Muscle of leg (tissue), 11 donors: ENCODE measurements around the gene TAS1R3. TPM values are rescaled to one million over a fixed set of nuclear protein-coding genes. Genes with fewer than 3 reads are reported as not detected.

Source experiments
- DNase-seq: peaks from one replicate; pipeline ENCODE4 v3.0.0; 2013
- H3K27ac ChIP-seq: one replicate; pipeline ENCODE4 v1.5.1; 2013; ENCODE audit warnings: mild to moderate bottlenecking, low read length, control low read depth
- H3K27me3 ChIP-seq: one replicate; pipeline ENCODE4 v1.6.1; 2013; ENCODE audit warnings: low read length; ENCODE audit not compliant: control insufficient read depth, insufficient read depth
- H3K36me3 ChIP-seq: one replicate; pipeline ENCODE4 v1.6.1; 2013; ENCODE audit warnings: low read length; ENCODE audit not compliant: control insufficient read depth, insufficient read depth
- H3K4me1 ChIP-seq: one replicate; pipeline ENCODE4 v1.6.1; 2013; ENCODE audit warnings: low read length; ENCODE audit not compliant: control insufficient read depth, insufficient read depth
- H3K4me3 ChIP-seq: one replicate; pipeline ENCODE4 v1.5.1; 2013; ENCODE audit warnings: low read length, control low read depth
- H3K9me3 ChIP-seq: replicated peaks from 2 replicates; pipeline ENCODE4 v1.6.1; 2013; ENCODE audit warnings: low read depth, low read length; ENCODE audit not compliant: control insufficient read depth
- WGBS: methylation state at CpG from one replicate; pipeline ENCODE4 v1.1.5; 2013; ENCODE audit warnings: missing lambda C conversion rate; ENCODE audit not compliant: insufficient coverage; 5-methylcytosine and 5-hydroxymethylcytosine counted together
- polyA plus RNA-seq, 8 donors: library from polyadenylated mRNA; unstranded; fragments of 120-200 nt; gene quantifications; one replicate each; pipeline versions ENCODE4 v1.2.1 to v1.2.3, GENCODE V29; 2013; ENCODE audit warnings: inconsistent platforms in 1 of 8, low replicate concordance in 1 of 8; ENCODE audit not compliant: insufficient read length in 8 of 8, insufficient read depth in 1 of 8
- total RNA-seq: library from RNA; stranded (reverse); fragments of 120-200 nt; gene quantifications from one replicate; pipeline ENCODE4 v1.2.4, GENCODE V29; 2013

The TAS1R3 gene
- total and polyA plus RNA-seq, 9 donors, result 0.96 to 3.8 (median 2.4) TPM

GRCh38 chr1:1332774-1333480, 1.8 kb downstream of the TAS1R3 start:
- no peak overlapping the region for H3K4me3 ChIP-seq
- no peaks in the 10 kb centered on the region for H3K9me3 ChIP-seq
- H3K36me3 ChIP-seq, result peaks cover 31% of the 10 kb centered on the region
- no peak overlapping the region for H3K27ac ChIP-seq
- WGBS, result 80% methylated on average over 45 of the region's 48 CpGs
- no peak for DNase-seq
- H3K27me3 ChIP-seq, result no peaks in the 10 kb centered on the region
- peaks cover 16% of the 10 kb centered on the region for H3K4me1 ChIP-seq

DNA sequence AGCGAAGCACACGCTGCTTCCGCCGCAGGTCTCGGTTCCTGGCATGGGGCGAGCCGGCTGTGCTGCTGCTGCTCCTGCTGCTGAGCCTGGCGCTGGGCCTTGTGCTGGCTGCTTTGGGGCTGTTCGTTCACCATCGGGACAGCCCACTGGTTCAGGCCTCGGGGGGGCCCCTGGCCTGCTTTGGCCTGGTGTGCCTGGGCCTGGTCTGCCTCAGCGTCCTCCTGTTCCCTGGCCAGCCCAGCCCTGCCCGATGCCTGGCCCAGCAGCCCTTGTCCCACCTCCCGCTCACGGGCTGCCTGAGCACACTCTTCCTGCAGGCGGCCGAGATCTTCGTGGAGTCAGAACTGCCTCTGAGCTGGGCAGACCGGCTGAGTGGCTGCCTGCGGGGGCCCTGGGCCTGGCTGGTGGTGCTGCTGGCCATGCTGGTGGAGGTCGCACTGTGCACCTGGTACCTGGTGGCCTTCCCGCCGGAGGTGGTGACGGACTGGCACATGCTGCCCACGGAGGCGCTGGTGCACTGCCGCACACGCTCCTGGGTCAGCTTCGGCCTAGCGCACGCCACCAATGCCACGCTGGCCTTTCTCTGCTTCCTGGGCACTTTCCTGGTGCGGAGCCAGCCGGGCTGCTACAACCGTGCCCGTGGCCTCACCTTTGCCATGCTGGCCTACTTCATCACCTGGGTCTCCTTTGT, 2.6 kb downstream of the TAS1R3 start:
- H3K4me1 ChIP-seq, result peaks cover 16% of the 10 kb centered on the region
- DNase-seq, result no peak
- no peak overlapping the region for H3K27ac ChIP-seq
- H3K36me3 ChIP-seq, result peaks cover 30% of the 10 kb centered on the region
- no peak overlapping the region for H3K4me3 ChIP-seq
- WGBS, result 84% methylated on average over 36 of the region's 36 CpGs
- no peaks in the 10 kb centered on the region for H3K9me3 ChIP-seq
- H3K27me3 ChIP-seq, result no peaks in the 10 kb centered on the region

- DNase-seq, result no peak
- Histone ChIP-seq H3K4me1 (peaks cover 16% of the 10 kb centered on the region), H3K27ac (no peak overlapping the region), H3K27me3 (no peaks in the 10 kb centered on the region), H3K9me3 (no peaks in the 10 kb centered on the region), H3K4me3 (no peak overlapping the region), H3K36me3 (peaks cover 34% of the 10 kb centered on the region)
- 38% methylated on average over 11 of the region's 11 CpGs for WGBS
Observed at GRCh38 chr1:1334835-1335234, 3.8 kb downstream of the TAS1R3 start.

GRCh38 chr1:1335283-1335682, 4.2 kb downstream of the TAS1R3 start:
- 61% methylated on average over 13 of the region's 16 CpGs for WGBS
- H3K4me3 ChIP-seq, result no peak overlapping the region
- peaks cover 39% of the 10 kb centered on the region for H3K36me3 ChIP-seq
- DNase-seq, result no peak
- no peaks in the 10 kb centered on the region for H3K27me3 ChIP-seq
- peaks cover 15% of the 10 kb centered on the region for H3K4me1 ChIP-seq
- H3K27ac ChIP-seq, result no peak overlapping the region
- H3K9me3 ChIP-seq, result no peaks in the 10 kb centered on the region

GRCh38 chr1:1335792-1336248, 4.7 kb downstream of the TAS1R3 start:
- 75% methylated on average over 17 of the region's 21 CpGs for WGBS
- Histone ChIP-seq H3K36me3 (peaks cover 43% of the 10 kb centered on the region), H3K9me3 (no peaks in the 10 kb centered on the region), H3K4me3 (no peak overlapping the region), H3K27me3 (no peaks in the 10 kb centered on the region), H3K27ac (no peak overlapping the region), H3K4me1 (peaks cover 9% of the 10 kb centered on the region)
- no peak for DNase-seq

- Histone ChIP-seq H3K9me3 (no peaks in the 10 kb centered on the region), H3K36me3 (peaks cover 48% of the 10 kb centered on the region), H3K27me3 (no peaks in the 10 kb centered on the region), H3K4me1 (peaks cover 3% of the 10 kb centered on the region), H3K27ac (no peak overlapping the region), H3K4me3 (no peak overlapping the region)
- no peak for DNase-seq
- 90% methylated on average over 22 of the region's 26 CpGs for WGBS
Observed at GRCh38 chr1:1336446-1336845, 5.4 kb downstream of the TAS1R3 start.

DNA sequence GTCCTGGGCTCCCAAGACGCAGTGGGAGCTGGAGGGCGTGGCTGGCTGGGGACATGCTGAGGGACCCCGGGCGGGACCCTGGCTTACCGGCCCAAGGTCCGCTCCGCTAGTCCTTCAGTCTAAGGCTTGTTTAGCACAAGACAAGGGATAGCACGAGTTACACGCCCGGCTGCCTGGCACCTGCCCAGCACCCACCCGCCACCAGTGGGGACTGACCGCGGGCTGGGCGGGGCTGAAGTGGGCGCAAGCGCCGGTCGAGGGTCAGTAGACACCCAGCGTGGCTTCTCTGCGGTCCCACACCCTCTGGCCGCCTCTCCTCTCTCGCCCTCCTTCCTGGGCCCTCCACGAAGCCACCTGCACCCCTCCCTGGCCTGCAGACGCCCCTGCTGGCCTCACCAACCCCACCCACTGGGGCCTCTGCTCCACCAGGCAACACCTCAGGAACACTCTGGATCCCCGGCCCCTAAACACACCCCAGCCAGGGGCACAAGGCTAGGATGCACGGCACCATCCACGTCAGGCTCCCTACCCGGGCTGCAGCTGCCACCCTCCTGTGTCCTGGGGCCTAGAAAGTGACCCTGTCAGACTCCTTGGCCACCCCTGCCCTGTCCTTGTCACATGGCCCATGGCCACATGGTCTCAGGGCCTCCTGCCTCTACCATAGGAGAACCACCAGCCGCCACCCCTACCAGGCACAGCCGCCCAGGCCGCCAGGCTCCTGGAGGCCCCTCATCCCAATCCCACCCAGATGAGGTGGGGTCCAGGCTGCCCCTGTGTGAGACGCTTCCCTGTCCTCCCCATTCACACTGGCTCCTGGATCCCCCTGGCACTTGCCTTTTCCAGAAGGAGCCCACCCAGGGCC, 6.1 kb downstream of the TAS1R3 start:
- no peaks in the 10 kb centered on the region for H3K4me1 ChIP-seq
- H3K4me3 ChIP-seq, result no peak overlapping the region
- no peak overlapping the region for H3K27ac ChIP-seq
- no peaks in the 10 kb centered on the region for H3K27me3 ChIP-seq
- 88% methylated on average over 30 of the region's 32 CpGs for WGBS
- peaks cover 53% of the 10 kb centered on the region for H3K36me3 ChIP-seq
- no peaks in the 10 kb centered on the region for H3K9me3 ChIP-seq
- DNase-seq, result no peak

- Histone ChIP-seq H3K4me3 (no peak overlapping the region), H3K36me3 (peaks cover 53% of the 10 kb centered on the region), H3K27ac (no peak overlapping the region), H3K4me1 (no peaks in the 10 kb centered on the region), H3K27me3 (no peaks in the 10 kb centered on the region), H3K9me3 (no peaks in the 10 kb centered on the region)
- DNase-seq, result no peak
- WGBS, result 64% methylated on average over 15 of the region's 18 CpGs
Observed at GRCh38 chr1:1337793-1338147, 6.7 kb downstream of the TAS1R3 start.

DNA sequence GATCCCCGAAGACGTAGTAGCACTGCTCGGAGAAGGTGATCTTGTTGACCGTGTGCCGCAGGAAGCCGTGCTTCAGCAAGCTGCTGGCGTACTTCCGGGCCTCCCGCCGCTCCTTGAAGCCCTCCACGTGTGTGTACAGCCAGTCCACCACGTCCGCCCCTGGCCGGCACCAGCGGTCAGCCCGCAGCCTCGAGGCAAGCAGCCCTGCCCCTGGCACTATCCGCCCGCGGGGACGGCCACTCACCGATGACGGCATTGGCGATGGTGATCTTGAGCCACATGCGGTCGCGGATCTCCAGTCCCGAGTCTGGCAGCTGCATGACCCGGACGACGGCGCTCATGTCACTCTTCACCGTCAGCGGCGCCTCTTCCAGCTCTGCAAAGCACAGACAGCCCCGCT, 7.2 kb downstream of the TAS1R3 start:
- Histone ChIP-seq H3K4me3 (no peak overlapping the region), H3K27ac (no peak overlapping the region), H3K4me1 (no peaks in the 10 kb centered on the region), H3K9me3 (no peaks in the 10 kb centered on the region), H3K36me3 (peaks cover 53% of the 10 kb centered on the region), H3K27me3 (no peaks in the 10 kb centered on the region)
- DNase-seq, result no peak
- WGBS, result 92% methylated on average over 36 of the region's 36 CpGs

- no peak overlapping the region for H3K4me3 ChIP-seq
- WGBS, result 83% methylated on average over 21 of the region's 23 CpGs
- H3K27me3 ChIP-seq, result no peaks in the 10 kb centered on the region
- peaks cover 52% of the 10 kb centered on the region for H3K36me3 ChIP-seq
- peaks cover under 1% of the 10 kb centered on the region for H3K4me1 ChIP-seq
- no peak overlapping the region for H3K27ac ChIP-seq
- no peak for DNase-seq
- no peaks in the 10 kb centered on the region for H3K9me3 ChIP-seq
Observed at GRCh38 chr1:1340185-1340584, 9.1 kb downstream of the TAS1R3 start.
